ENCODE measurements around the gene TRIM45. TPM values are rescaled to one million over a fixed set of nuclear protein-coding genes. Genes with fewer than 3 reads are reported as not detected.
"Not testable (repeated sequence)": the region's sequence is repeated elsewhere in the genome, so short reads cannot be mapped to it uniquely, and the experiment has no call there.

The TRIM45 gene
- total RNA-seq, 2 donors from 2014 or later = 1.5 to 7.1 TPM

DNA sequence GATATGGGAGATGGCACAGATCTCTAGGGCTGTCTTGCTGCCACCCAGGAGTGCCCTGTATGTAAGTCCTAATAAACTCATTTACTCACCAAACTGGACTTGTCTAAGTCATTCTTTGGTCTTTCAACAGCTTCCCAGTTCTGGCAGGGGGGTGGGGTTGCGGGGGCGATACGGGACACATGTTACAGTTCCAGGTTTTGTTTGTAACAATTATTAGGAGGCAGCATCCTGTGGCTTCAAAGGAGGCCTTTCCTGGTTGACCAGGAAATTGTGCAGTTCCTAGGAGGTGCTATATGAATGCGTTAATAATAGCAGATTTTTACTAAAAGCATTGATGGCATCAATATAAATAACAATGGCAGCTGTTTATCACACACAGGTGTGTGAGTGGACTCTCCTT lies 42.7 kb upstream of the TRIM45 start:
- Histone ChIP-seq H3K27me3 (replicated peaks; ENCODE audit: insufficient read depth) (no peaks in the 10 kb centered on the region), H3K36me3 (no peaks in the 10 kb centered on the region), H3K9me3 (no peaks in the 10 kb centered on the region), H3K4me1 (ENCODE audit: control insufficient read depth in 1 of 2, low read depth in 2 of 2) (no peaks in the 10 kb centered on the region), H3K4me3 (no peak overlapping the region), H3K27ac (no peak overlapping the region)
- TF ChIP-seq, protein P1, sequence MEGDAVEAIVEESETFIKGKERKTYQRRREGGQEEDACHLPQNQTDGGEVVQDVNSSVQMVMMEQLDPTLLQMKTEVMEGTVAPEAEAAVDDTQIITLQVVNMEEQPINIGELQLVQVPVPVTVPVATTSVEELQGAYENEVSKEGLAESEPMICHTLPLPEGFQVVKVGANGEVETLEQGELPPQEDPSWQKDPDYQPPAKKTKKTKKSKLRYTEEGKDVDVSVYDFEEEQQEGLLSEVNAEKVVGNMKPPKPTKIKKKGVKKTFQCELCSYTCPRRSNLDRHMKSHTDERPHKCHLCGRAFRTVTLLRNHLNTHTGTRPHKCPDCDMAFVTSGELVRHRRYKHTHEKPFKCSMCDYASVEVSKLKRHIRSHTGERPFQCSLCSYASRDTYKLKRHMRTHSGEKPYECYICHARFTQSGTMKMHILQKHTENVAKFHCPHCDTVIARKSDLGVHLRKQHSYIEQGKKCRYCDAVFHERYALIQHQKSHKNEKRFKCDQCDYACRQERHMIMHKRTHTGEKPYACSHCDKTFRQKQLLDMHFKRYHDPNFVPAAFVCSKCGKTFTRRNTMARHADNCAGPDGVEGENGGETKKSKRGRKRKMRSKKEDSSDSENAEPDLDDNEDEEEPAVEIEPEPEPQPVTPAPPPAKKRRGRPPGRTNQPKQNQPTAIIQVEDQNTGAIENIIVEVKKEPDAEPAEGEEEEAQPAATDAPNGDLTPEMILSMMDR (IDR thresholded peaks at IDR 0.05) = no peak
- DNase-seq (ENCODE audit: low spot score) = no peak
- ATAC-seq (ENCODE audit: insufficient number of reproducible peaks, low FRiP score, low read depth) = no peak

DNA sequence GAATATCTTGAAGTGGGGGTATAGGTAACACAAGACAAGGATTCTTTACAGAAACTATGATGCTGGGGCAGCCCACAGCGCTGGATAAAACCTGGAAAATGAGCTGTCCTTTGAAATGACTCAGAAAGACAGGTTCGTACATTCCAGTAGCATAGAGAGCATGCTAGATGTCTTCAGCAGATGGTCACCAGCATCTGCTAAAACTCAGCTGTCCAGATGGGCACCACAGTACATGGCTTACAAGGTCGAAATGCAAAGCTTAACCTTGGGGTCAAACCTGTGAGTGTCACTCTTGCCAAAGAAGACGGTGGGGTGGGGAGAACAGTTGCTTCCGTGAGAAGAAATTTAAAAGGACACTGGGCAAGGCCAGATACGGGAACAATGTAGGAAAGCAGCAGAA lies 41.3 kb upstream of the TRIM45 start:
- TF ChIP-seq, protein P1 (IDR thresholded peaks at IDR 0.05) = no peak

DNA sequence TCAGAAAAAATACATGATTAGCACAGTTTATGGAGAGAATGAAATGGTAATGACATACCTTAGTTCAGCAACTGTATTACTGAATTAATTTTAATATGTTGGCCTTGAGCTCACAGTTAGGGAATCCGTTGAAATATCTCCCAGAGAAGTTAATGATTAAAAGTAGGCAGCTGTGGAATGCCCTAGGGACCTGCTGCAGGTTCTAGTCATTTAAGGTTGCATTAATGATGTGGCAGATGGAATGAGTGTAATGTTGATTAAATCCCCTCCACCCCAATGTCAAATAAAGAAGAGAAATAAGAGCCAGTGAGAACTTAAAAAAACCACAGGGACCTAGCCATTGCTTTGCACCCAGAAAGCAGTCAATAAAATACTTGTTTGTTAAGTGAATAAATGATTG lies 40.3 kb upstream of the TRIM45 start:
- no peak for DNase-seq (ENCODE audit: low spot score)
- H3K27me3 ChIP-seq (replicated peaks; ENCODE audit: insufficient read depth) = no peaks in the 10 kb centered on the region
- ATAC-seq (ENCODE audit: insufficient number of reproducible peaks, low FRiP score, low read depth) = no peak
- H3K36me3 ChIP-seq = no peaks in the 10 kb centered on the region
- H3K9me3 ChIP-seq = no peaks in the 10 kb centered on the region
- no peak overlapping the region for H3K4me3 ChIP-seq
- no peaks in the 10 kb centered on the region for H3K4me1 ChIP-seq (ENCODE audit: control insufficient read depth in 1 of 2, low read depth in 2 of 2)
- H3K27ac ChIP-seq = no peak overlapping the region
- TF ChIP-seq, protein P1 (IDR thresholded peaks at IDR 0.05) = no peak

More for the DNA sequence above, 41.3 kb upstream of the TRIM45 start:
- Histone ChIP-seq H3K9me3 (no peaks in the 10 kb centered on the region), H3K36me3 (no peaks in the 10 kb centered on the region), H3K4me3 (no peak overlapping the region), H3K4me1 (ENCODE audit: control insufficient read depth in 1 of 2, low read depth in 2 of 2) (no peaks in the 10 kb centered on the region), H3K27ac (no peak overlapping the region), H3K27me3 (replicated peaks; ENCODE audit: insufficient read depth) (no peaks in the 10 kb centered on the region)
- DNase-seq (ENCODE audit: low spot score) (no peak), ATAC-seq (ENCODE audit: insufficient number of reproducible peaks, low FRiP score, low read depth) (no peak)

DNA sequence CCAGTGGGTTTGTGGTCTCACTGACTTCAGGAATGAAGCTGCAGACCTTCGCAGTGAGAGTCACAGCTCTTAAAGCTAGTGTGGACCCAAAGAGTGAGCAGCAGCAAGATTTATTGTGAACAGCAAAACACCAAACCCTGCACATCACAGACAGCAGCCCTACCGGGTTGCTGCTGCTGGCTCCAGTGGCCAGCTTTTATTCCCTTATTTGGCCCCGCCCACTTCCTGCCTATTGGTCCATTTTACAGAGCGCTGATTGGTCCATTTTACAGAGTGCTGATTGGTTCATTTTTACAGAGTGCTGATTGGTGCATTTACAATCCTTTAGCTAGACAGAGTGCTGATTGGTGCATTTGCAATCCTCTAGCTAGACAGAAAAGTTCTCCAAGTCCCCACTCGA lies 29.8 kb upstream of the TRIM45 start:
- not testable (repeated sequence) for H3K4me3 ChIP-seq; DNase-seq (ENCODE audit: low spot score); ATAC-seq (ENCODE audit: insufficient number of reproducible peaks, low FRiP score, low read depth); H3K27ac ChIP-seq; H3K9me3 ChIP-seq; H3K27me3 ChIP-seq (replicated peaks; ENCODE audit: insufficient read depth); H3K36me3 ChIP-seq; H3K4me1 ChIP-seq (ENCODE audit: control insufficient read depth in 1 of 2, low read depth in 2 of 2)

GRCh38 chr1:117150316-117150715 lies 28.8 kb upstream of the TRIM45 start:
- no peaks in the 10 kb centered on the region for H3K36me3 ChIP-seq
- TF ChIP-seq, protein P1 (IDR thresholded peaks at IDR 0.05) = no peak

GRCh38 chr1:117147856-117148588 lies 26.5 kb upstream of the TRIM45 start:
- H3K27me3 ChIP-seq (replicated peaks; ENCODE audit: insufficient read depth) = no peaks in the 10 kb centered on the region
- H3K4me1 ChIP-seq (ENCODE audit: control insufficient read depth in 1 of 2, low read depth in 2 of 2) = no peaks in the 10 kb centered on the region
- ATAC-seq (ENCODE audit: insufficient number of reproducible peaks, low FRiP score, low read depth) (no peak), DNase-seq (ENCODE audit: low spot score) (no peak)
- H3K36me3 ChIP-seq = no peaks in the 10 kb centered on the region
- no peaks in the 10 kb centered on the region for H3K9me3 ChIP-seq
- TF ChIP-seq, protein P1 (IDR thresholded peaks at IDR 0.05) = no peak
- no peak overlapping the region for H3K27ac ChIP-seq
- H3K4me3 ChIP-seq = no peak overlapping the region

More at GRCh38 chr1:117150316-117150715, 28.8 kb upstream of the TRIM45 start:
- DNase-seq (ENCODE audit: low spot score) (no peak), ATAC-seq (ENCODE audit: insufficient number of reproducible peaks, low FRiP score, low read depth) (no peak)
- Histone ChIP-seq H3K27me3 (replicated peaks; ENCODE audit: insufficient read depth) (no peaks in the 10 kb centered on the region), H3K4me3 (no peak overlapping the region), H3K27ac (no peak overlapping the region), H3K9me3 (no peaks in the 10 kb centered on the region), H3K4me1 (ENCODE audit: control insufficient read depth in 1 of 2, low read depth in 2 of 2) (no peaks in the 10 kb centered on the region)
